Measurements from ENCODE around the gene RANBP10. TPM values are rescaled to one million over a fixed set of nuclear protein-coding genes. Genes with fewer than 3 reads are reported as not detected.
A peak's percentile ranks its signal among the peaks of the same experiment; 100 is the strongest.

Gene RANBP10
- total and polyA plus RNA-seq, 3 donors from 2014 or later: 23.0 to 25.2 (median 23.5) TPM

DNA sequence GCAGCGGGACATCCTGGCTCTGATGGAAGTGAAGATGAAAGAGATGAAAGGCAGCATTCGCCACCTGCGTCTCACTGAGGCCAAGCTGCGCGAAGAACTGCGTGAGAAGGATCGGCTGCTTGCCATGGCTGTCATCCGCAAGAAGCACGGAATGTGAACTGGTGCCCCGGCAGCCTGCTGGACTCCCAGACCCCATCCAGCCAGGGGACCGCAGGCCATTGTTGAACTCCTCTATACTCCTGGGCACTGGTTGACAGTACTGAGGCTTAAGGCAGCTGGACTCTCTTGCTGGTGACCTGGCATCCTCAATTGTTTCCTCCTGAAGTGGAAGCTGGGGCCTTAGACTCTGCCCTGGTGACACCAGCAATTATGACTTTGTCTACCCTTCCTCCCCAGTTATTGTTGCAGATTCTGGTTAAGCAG, 37.0 kb upstream of the RANBP10 start:
- peaks cover 33% of the 10 kb centered on the region for H3K4me1 ChIP-seq

DNA sequence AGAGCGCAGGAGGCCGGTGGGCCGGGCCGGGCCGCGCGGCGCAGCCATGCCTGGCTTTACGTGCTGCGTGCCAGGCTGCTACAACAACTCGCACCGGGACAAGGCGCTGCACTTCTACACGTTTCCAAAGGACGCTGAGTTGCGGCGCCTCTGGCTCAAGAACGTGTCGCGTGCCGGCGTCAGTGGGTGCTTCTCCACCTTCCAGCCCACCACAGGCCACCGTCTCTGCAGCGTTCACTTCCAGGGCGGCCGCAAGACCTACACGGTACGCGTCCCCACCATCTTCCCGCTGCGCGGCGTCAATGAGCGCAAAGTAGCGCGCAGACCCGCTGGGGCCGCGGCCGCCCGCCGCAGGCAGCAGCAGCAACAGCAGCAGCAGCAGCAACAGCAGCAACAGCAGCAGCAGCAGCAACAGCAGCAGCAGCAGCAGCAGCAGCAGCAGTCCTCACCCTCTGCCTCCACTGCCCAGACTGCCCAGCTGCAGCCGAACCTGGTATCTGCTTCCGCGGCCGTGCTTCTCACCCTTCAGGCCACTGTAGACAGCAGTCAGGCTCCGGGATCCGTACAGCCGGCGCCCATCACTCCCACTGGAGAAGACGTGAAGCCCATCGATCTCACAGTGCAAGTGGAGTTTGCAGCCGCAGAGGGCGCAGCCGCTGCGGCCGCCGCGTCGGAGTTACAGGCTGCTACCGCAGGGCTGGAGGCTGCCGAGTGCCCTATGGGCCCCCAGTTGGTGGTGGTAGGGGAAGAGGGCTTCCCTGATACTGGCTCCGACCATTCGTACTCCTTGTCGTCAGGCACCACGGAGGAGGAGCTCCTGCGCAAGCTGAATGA, 36.4 kb upstream of the RANBP10 start:
- peak; percentile 62 for DNase-seq
- H3K27ac ChIP-seq: peak overlapping the region; percentile 52 to 100
- peak overlapping the region; percentile 87 to 96 for H3K4me3 ChIP-seq
- H3K36me3 ChIP-seq (ENCODE audit: low read depth, missing control alignments): no peaks in the 10 kb centered on the region
- TF ChIP-seq, protein P1, sequence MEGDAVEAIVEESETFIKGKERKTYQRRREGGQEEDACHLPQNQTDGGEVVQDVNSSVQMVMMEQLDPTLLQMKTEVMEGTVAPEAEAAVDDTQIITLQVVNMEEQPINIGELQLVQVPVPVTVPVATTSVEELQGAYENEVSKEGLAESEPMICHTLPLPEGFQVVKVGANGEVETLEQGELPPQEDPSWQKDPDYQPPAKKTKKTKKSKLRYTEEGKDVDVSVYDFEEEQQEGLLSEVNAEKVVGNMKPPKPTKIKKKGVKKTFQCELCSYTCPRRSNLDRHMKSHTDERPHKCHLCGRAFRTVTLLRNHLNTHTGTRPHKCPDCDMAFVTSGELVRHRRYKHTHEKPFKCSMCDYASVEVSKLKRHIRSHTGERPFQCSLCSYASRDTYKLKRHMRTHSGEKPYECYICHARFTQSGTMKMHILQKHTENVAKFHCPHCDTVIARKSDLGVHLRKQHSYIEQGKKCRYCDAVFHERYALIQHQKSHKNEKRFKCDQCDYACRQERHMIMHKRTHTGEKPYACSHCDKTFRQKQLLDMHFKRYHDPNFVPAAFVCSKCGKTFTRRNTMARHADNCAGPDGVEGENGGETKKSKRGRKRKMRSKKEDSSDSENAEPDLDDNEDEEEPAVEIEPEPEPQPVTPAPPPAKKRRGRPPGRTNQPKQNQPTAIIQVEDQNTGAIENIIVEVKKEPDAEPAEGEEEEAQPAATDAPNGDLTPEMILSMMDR (IDR thresholded peaks at IDR 0.05): no peak
- intact Hi-C loops (cut with DNase I; ENCODE audit: low total_unique reads): no loop called here
- no peaks in the 10 kb centered on the region for H3K27me3 ChIP-seq
- peaks cover 26% of the 10 kb centered on the region for H3K4me1 ChIP-seq
- 0% methylated on average over 3 to 59 of the region's 67 CpGs for WGBS, 2 donors
- no peaks in the 10 kb centered on the region for H3K9me3 ChIP-seq

More for the DNA sequence above, 37.0 kb upstream of the RANBP10 start:
- Histone ChIP-seq H3K27ac (peak overlapping the region; percentile 37 to 100), H3K27me3 (no peaks in the 10 kb centered on the region), H3K36me3 (ENCODE audit: low read depth, missing control alignments) (no peaks in the 10 kb centered on the region), H3K9me3 (no peaks in the 10 kb centered on the region), H3K4me3 (peak overlapping the region; percentile 87 to 96)
- DNase-seq: no peak
- intact Hi-C loops (cut with DNase I; ENCODE audit: low total_unique reads): no loop called here
- TF ChIP-seq POLR2A (IDR thresholded peaks at IDR 0.05): no peak
- TF ChIP-seq, protein P1 (IDR thresholded peaks at IDR 0.05): no peak
- 2 to 5% methylated on average over 8 to 11 of the region's 11 CpGs for WGBS, 2 donors

DNA sequence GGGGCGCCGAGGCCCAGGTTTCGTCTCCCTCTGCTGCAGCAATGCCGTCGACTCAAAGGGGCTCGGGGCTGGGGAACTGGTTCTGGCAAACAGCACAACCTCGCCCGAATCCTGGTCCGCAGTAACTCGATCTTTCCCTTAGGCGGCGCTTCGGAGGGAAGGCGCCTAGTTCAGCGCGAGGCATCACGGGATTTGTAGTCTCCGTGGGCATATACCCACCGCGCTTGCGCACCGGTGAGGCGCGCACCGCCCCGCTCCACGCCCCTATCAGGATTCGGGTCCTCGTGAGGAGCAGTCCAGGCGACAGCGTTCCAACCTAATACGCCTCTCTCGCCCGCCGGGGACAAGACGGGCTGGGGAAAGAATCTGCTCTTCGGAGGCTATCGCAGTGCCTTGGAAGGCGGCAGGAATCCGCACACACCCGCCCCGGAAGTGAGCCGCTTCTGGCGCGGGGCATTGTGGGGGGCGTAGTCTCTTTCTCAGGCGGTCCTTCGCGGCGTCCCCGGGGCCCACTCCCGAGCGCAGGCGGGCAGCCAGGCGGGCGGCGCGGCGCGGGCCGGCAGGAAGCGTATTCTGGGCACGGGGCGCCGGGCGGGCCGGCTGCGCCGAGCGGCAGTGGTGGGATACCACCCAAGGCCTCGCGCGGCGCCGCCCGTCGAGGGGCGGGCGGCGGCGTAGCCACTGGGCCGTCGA, 35.6 kb upstream of the RANBP10 start, which contains the start of gene THAP11:
Gene THAP11, plus strand, starts transcription at position 505 of the 693 bp plus-strand sequence. CDS start 235 bp downstream, outside the sequence.
- Histone ChIP-seq H3K27me3 (no peaks in the 10 kb centered on the region), H3K4me1 (peaks cover 26% of the 10 kb centered on the region), H3K9me3 (no peaks in the 10 kb centered on the region), H3K36me3 (ENCODE audit: low read depth, missing control alignments) (no peaks in the 10 kb centered on the region), H3K27ac (peak within 1 kb of the TSS; percentile 100), H3K4me3 (peak within 1 kb of the TSS; percentile 87 to 96)
- intact Hi-C loops (cut with DNase I; ENCODE audit: low total_unique reads): no loop called here
- 0 to 1% methylated on average over 20 to 66 of the region's 83 CpGs for WGBS, 2 donors
- TF ChIP-seq POLR2A (IDR thresholded peaks at IDR 0.05): no peak
- TF ChIP-seq, protein P1 (IDR thresholded peaks at IDR 0.05): peak; percentile 88 to 97 (median 93)
- DNase-seq: peak; percentile 97

DNA sequence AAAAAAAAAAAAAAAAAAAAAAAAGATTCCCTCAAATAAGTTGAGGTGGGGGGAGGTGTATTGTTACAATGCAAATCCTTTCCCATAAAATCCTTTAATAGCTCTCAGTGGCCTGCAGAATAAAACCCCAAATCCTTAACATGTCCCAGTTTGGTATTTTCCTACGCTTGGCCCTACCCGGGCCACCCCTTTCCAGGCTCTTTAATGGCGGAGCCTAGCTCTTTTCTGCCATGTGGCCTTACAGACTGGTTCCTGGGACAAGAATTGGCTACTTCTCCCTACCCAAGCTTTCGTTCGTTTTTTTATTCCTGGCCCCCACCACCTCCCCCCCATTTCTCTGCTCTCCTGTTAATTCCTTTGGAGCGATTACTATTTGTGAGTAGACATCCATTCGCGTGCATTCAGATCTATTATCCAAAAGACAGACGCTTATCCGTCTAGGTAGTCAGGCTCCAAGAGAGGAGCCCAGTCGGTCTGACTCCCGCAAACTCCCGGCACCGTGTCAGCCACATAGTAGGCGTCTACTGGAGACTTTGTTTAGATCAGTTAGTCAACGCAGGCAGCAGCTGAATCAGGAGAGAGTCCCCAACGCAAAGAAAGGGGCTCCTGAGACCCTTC, 34.9 kb upstream of the RANBP10 start:
- Histone ChIP-seq H3K4me3 (peak overlapping the region; percentile 87 to 96), H3K4me1 (peaks cover 26% of the 10 kb centered on the region), H3K36me3 (ENCODE audit: low read depth, missing control alignments) (no peaks in the 10 kb centered on the region), H3K27ac (peak overlapping the region; percentile 100), H3K27me3 (no peaks in the 10 kb centered on the region), H3K9me3 (no peaks in the 10 kb centered on the region)
- TF ChIP-seq, protein P1 (IDR thresholded peaks at IDR 0.05): no peak
- WGBS, 2 donors: 36 to 44% methylated on average over 17 of the region's 17 CpGs
- DNase-seq: no peak
- intact Hi-C loops (cut with DNase I; ENCODE audit: low total_unique reads): no loop called here

All from testis (tissue), 3 donors.